Ishikawa (cell line): Measurements from ENCODE around the gene THOP1.

Source experiments
- CEBPB ChIP-seq: IDR thresholded peaks from 2 replicates; pipeline ENCODE4 v1.6.1; 2012
- EP300 ChIP-seq: IDR thresholded peaks from 2 replicates; pipeline ENCODE4 v1.6.1; 2012; ENCODE audit warnings: borderline replicate concordance
- MAX ChIP-seq: IDR thresholded peaks from 2 replicates; pipeline ENCODE4 v1.6.1; 2012
- RAD21 ChIP-seq: IDR thresholded peaks from 2 replicates; pipeline ENCODE4 v1.6.1; 2012; ENCODE audit warnings: low read depth
- REST ChIP-seq: IDR thresholded peaks from 2 replicates; pipeline ENCODE4 v1.6.1; 2012; ENCODE audit warnings: low read depth, mild to moderate bottlenecking
- TAF1 ChIP-seq: IDR thresholded peaks from 2 replicates; pipeline ENCODE4 v1.6.1; 2012; ENCODE audit warnings: low read depth, mild to moderate bottlenecking
- YY1 ChIP-seq: IDR thresholded peaks from 2 replicates; pipeline ENCODE4 v1.6.1; 2012; ENCODE audit warnings: low read depth

- TF ChIP-seq REST (no peak), RAD21 (no peak), TAF1 (no peak), YY1 (no peak), MAX (no peak), CEBPB (no peak), EP300 (no peak)
Measured at GRCh38 chr19:2827022-2827421, 41.7 kb downstream of the THOP1 start.
